Measurements from ENCODE around the gene ZC3H7B.
"Not testable (repeated sequence)": the region's sequence is repeated elsewhere in the genome, so short reads cannot be mapped to it uniquely, and the experiment has no call there.

Gene ZC3H7B, protein sequence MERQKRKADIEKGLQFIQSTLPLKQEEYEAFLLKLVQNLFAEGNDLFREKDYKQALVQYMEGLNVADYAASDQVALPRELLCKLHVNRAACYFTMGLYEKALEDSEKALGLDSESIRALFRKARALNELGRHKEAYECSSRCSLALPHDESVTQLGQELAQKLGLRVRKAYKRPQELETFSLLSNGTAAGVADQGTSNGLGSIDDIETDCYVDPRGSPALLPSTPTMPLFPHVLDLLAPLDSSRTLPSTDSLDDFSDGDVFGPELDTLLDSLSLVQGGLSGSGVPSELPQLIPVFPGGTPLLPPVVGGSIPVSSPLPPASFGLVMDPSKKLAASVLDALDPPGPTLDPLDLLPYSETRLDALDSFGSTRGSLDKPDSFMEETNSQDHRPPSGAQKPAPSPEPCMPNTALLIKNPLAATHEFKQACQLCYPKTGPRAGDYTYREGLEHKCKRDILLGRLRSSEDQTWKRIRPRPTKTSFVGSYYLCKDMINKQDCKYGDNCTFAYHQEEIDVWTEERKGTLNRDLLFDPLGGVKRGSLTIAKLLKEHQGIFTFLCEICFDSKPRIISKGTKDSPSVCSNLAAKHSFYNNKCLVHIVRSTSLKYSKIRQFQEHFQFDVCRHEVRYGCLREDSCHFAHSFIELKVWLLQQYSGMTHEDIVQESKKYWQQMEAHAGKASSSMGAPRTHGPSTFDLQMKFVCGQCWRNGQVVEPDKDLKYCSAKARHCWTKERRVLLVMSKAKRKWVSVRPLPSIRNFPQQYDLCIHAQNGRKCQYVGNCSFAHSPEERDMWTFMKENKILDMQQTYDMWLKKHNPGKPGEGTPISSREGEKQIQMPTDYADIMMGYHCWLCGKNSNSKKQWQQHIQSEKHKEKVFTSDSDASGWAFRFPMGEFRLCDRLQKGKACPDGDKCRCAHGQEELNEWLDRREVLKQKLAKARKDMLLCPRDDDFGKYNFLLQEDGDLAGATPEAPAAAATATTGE

DNA sequence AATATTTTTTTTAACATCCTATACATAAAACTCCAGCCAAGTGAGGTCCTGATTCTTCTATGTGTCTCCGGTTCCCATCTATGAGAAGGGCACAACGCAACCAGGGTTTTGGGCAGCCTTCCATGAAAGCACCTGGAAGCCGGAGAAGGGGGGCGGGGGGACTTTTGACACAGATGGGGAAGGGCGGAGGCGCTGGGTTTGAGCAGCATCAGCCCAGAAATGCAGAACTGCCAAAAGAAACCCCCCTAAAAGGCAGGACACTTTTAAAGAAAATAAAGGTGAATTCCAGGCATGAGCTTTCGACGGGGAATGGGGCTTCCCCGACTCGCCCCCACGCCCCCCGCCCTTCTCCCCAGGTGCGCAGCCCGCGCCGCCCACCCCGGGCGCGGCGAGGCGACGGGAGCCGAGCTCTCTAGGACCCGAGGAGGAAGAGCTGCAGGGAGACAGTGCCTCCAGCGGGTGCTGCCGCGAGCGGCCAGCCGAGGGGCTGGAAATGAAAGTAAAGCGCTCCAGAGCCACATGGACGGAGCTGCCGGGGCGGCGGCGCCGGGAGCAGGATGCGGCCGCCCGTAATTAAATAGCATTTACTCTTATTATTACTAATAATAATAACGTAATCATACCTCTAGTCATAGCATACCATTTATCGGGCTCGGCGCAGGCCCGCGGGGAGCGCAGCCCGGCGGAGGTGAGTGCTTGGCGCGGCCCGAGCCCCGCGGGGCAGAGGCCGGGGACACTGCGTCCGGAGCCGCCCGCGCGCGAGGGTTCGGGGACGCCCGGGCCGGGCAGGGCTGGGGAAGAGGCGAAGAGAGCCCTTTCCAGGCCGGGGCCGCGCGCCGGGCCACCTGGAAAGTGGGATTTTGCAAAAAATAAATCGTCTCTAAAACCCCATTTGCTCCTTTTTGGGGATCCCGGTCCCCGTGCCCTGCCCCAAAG, at the start of gene ZC3H7B:
Gene ZC3H7B (plus strand): TSS at position 441 of the 936 bp plus-strand sequence. CDS start 19,136 bp downstream, outside the sequence.
- peak; percentile 86 for DNase-seq (ENCODE audit: low spot score)

DNA sequence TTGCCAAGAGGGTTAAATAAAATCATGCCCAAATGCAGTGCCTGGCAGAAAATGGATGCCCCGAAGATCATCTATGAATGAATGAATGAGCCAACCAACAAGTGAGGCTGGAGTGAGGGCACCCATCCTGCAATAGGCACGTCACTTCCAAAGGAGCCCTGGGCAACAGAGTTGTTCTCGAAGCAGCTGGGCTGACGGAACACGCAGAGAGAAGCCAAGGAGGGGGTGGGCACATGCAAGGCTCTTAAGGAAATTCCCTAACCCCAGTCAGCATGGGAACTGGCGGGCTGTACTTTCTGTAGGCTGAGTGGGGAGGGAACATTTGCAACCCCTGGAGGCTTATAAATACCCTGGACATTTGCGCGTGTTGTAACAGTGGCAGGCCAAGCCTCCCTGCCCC, 49.0 kb upstream of the ZC3H7B start:
- DNase-seq (ENCODE audit: low spot score): no peak

DNA sequence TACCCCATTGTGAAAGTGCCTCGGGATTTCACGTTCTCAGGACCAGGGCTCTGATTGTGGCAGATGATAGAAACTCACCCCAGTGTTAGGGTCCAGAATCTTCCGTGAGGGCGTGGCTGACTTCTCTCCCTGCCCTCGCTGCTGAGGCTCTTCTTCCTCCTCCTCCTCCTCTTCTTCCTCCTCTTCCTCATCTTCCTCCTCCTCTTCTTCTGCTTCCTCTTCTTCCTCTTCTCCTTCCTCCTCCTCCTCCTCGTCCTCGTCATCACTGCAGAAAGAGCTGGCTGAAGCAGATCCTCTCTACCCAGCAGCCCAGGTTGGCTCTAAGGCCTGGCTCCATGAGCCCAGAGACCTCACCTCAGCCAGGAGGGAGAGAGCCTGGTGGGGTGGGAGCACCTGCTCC, 47.1 kb upstream of the ZC3H7B start:
- no peak for DNase-seq (ENCODE audit: low spot score)

DNA sequence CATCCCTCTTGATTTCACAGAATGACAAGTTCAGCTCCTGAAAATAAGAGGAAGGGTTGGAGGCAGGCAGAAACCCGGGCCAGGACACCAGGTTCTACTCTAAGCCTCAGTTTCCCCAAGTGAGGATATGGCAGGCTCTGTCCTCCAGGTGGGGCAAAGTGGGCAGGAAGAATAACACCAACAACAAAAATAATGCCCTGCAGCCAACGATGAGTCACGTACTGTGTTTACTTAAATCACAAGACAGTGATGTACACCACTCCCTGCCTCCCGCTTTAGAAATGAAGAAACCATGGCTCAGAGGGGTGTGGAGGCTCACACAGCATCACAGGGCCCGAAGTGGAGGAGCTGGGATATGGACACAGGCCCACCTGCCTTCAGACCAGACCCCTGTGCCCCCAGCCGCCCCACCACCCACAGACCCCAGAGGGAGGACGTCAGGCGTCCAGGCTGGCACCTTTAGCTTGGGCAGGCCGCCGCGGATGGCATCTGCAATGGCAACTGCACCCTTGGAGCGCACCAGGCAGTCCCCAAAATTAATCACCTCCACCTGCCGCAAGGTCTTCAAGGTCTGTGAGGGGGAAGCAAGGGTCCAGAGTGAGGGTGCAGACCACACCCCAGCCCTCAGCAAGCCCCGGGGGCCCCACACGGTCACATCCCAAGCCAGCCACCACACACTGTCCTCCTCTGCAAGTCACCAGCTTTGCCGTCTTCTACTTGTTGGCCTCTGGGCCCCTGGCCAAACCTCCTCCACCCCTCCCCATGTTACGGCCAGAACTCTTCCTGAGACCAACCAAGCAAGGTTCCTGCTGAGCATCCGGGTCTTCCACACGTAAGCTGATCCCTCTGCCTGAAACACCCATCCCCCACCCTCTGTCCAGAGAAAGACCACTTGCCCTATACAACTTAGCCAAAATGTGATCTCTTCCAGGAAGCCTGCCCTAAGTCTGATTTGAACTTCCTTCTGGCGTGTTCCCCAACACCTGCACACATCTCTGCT, 44.8 kb upstream of the ZC3H7B start:
- DNase-seq (ENCODE audit: low spot score): no peak

DNA sequence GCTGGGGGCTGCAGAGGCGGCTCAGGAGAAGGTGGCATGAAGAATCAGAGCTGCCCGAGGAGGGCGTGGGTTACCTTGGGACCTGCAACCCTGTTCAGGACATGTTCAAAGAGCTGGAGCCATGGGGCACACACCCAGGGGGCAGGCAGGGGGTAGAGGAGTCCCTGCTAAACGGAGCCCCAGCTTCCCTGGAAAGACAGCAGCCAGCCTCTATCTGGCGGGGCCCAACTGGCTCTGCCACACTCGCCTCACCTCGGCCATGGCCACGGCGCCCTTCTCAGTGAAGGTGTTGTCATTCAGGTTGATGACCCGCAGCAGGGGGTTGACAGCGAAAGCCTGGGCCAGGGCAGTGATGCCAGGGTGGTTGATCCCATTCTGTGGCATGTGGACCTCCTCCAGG, 43.6 kb upstream of the ZC3H7B start:
- DNase-seq (ENCODE audit: low spot score): no peak

DNA sequence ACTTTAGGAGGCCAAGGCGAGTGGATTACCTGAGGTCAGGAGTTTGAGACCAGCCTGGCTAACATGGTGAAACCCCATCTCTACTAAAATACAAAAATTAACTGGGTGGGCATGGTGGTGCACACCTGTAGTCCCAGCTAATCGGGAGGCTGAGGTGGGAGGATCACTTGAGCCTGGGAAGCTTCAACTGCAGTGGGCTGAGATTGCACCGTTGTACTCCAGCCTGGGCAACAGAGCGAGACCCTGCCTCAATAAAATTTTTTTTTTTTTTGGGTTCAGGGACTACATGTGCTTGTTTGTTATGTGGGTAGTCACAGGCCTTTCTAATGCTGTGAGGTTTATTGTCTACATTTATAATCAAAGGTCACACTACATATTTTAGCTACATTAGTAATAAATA, 41.6 kb upstream of the ZC3H7B start:
- DNase-seq (ENCODE audit: low spot score): not testable (repeated sequence)

DNA sequence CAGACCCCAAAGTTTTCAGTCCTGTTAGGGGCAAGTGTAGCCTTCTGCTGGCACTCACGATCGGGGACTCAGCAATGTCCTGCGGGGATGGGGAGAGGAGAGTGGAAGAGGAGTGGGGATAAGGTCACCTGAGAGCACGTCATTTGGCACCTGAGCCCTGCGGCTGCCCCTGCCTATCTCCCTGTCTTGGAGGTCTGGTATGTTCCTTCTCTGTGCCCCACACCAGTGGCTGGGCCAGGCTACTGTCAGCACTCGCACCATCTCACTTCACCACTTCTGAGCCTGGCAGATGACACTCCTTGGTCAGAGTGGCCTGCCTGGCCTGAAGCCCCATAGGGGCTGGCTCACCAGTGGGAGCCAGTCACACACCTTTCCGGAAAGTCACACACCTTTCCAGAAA, 40.5 kb upstream of the ZC3H7B start:
- no peak for DNase-seq (ENCODE audit: low spot score)

DNA sequence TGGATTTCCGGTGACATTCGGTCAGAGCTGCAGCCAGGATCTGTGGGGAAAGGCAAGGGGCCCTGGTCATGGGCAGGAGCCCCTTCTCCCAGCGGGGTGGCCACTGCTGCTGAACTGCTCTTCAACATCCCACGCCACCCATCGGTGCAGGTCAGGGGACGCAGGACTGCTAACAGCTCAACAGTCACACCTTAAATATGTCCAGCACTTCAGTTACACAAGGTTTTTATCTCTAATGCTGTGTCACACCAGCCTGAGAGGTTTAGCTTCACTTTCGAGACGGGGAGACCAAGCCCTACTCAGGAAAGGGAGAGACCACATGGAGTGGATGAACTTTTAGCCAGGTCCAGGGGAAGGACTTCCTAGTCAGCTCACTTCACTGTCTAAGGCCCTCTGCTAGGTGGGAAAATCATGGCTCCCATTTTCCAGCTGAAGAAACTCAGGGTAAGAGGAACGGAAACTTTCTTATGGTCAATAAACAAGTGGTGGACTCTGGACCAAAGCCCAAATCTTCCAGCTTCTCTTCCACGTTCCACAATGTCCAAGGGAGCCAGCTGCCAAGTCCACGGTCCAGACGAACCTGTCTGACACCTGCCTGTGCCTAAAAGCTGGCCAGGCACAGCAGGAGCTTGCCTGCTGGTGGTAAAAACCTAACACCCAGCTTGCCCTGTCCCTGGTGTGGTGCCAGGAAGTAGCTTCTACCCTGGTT, 39.6 kb upstream of the ZC3H7B start:
- no peak for DNase-seq (ENCODE audit: low spot score)

DNA sequence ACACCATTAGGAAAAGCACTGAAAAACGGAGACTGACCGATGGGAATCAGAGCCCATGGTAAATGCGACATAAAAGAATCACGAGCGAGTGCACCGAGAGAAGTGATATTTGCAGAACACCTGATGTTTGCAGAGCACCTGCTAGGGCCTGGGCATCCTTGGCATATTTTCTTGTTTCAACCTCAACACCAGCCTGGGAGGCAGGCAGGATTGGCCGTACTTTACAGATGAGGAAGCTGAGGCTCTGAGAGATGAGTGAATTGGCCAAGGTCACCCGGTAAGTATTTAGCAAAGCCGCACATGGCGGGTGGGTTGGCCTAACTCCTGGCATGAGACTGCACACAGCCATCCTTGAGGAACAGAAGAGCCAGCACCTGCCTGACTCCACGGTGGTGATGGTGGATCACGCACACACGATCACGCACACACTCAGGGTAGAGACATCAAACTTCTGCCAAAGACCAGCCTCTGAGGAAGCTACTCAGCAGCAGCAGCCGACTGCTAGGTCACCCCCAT, 39.0 kb upstream of the ZC3H7B start:
- no peak for DNase-seq (ENCODE audit: low spot score)

DNA sequence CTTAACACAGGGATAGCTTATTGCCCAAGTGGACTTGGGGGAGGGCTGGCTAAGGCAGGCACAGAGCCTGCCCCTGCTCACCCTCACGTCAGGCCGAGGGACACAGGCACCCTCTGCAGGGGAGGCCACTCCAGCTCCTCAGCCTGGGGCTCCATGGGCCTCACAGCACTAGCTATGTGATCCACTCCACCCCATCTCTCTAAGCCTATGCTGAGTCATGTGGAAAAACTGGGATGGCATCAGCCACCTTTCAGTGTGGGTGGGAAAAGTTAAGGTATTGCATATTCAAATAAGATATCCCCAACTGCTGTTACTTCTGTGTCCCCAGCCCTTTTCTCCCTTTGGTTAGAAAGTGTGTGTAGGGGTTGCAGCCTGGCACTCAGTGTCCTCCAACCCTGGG, 37.6 kb upstream of the ZC3H7B start:
- DNase-seq (ENCODE audit: low spot score): no peak

DNA sequence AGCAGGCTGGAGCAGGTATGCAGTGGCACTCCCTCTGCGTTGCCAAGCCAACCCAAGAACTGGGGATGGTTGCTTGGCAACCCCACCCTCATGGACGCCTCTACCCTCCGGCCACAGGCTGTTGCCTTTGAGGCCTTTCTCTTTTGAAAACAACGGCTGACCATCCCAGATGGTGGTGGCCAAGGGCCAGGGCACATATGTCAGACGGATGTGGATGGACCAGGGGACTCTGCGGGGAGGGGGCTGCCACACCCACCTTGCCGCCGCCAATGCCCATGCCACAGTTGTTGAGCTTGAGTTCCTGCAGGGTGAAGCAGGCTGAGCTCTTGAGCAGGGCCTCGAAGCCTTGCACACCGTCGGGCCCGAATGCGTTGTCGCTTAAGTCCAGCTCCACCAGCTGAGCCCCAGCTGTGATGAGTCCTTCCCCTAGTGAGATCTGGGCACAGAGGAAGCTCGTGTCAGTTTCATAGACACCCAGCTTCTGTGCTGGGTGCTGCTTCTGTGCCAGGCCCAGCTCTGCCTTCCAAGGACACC, 36.9 kb upstream of the ZC3H7B start:
- no peak for DNase-seq (ENCODE audit: low spot score)

DNA sequence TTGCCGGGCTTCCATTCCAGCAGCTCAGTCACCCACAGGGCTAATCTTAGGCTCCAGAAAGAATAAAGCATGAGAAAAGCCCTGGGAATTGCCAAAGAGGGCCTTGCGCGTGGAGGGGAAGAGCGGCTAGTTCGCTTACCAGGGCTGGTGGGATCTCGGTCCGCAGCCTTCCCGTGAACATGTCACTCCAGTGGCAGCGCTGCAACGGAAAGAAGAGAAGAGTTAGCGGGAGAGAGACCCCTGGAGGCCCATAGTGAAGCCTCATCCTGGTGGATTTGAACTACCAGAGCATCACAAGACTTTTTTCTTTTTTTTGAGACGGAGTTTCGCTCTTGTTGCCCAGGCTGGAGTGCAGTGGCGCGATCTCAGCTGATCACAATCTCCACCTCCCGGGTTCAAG, 33.4 kb upstream of the ZC3H7B start:
- DNase-seq (ENCODE audit: low spot score): no peak

DNA sequence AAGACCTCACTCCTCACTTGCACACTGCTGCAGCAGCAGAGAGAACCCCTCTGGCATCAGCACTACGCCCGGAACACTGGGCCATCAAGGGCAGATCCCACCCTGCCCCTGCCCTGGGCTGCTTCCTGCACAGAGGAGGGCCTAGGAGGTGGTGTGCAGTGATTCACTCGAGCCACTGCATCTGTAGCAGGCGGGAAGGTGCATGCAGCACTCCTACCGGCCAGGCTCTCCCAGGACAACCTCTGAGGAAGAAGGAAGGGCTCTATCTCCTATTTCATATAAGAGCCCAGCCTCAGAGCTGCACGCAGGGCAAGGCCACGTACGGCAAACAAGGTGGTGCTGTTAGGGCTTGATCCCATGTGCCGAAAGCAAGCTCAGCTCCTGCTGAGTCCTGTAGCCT, 29.5 kb upstream of the ZC3H7B start:
- DNase-seq (ENCODE audit: low spot score): no peak

DNA sequence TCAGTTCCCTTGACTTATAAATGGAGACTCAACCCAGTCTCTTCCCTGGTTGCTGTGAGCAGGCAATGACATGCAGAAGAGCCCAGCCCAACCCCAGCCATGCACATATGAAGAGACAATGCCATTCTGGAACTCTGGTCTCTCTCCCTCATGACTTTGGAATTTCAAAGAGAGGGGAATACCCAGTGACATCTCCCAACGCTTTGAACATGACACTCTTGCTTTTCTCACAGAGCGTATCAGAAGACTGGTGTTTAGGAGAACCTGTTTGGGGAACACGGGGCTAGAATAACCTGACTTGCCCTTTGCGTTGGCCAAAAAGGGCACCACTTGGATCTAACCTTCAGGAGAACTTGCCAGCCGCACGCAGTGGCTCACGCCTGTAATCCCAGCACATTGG, 28.2 kb upstream of the ZC3H7B start:
- DNase-seq (ENCODE audit: low spot score): no peak

DNA sequence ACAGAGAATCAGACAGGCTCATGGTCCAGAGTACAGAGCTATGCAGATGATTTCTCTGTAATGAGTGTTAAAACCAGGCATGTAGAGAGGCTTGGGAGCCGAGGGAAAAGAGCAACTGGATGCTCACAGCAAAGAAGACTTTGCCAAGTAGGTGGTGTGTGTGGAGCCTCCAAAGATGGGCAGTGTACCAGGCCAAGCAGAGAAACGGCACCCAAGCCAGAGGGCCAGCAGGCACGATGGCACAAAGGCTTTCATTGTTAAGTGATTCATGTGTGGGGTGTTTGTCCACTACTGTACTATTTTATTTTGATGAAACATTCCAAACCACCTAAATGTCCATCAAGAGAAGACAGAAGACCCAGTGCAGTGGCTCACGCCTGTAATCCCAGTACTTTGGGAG, 26.5 kb upstream of the ZC3H7B start:
- no peak for DNase-seq (ENCODE audit: low spot score)

DNA sequence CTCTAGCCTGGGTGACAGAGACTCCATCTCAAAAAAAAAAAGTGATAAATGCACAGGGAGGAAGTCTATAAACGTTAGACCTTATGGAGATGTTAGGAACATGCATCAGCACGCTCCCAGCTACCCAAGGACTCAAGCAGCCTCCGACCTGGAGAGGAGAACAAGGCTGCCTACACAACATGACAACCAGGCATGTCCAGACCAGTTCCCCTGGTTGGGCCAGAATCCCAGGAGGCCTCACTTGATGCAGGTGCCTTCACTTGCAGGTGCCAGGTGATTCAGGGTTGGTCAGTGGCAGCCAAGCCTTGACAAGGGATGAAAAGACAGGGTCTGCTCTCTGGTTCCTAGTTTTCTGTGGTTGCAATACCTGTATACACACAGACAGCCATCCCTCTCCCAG, 21.3 kb upstream of the ZC3H7B start:
- DNase-seq (ENCODE audit: low spot score): no peak

DNA sequence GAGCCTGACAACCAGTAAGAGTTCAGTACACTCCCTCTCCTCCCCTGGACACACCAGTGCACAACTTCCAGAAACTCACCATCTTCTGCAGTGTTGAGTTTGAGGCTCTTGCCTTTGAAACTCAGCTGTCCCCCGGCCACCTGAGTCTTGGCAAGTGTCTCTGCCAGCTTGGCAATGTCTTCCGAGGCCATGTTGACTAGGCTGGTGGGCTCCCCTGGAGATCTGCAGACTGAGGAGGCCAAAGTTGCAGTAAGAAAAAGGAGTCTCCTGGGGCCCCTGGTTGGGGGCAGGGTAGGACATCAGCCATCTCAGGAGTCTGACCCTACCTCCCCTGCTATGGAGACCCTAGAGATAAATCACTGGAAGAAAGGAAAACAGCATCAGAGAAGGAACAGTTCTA, 20.5 kb upstream of the ZC3H7B start:
- no peak for DNase-seq (ENCODE audit: low spot score)

DNA sequence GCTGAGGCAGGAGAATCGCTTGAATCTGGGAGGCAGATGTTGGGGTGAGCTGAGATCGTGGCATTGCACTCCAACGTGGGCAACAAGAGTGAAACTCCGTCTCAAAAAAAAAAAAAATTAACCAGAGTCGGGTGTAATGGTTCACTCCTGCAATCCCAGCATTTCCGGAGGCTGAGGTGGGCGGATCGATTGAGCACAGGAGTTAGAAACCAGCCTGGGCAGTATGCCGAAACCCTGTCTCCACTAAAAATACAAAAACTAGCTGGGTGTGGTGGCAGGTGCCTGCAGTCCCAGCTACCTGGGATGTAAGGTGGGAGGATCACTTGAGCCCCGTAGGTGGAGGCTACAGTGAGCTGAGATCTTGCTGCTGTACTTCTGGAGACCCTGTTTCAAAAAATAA, 16.9 kb upstream of the ZC3H7B start:
- no peak for DNase-seq (ENCODE audit: low spot score)

DNA sequence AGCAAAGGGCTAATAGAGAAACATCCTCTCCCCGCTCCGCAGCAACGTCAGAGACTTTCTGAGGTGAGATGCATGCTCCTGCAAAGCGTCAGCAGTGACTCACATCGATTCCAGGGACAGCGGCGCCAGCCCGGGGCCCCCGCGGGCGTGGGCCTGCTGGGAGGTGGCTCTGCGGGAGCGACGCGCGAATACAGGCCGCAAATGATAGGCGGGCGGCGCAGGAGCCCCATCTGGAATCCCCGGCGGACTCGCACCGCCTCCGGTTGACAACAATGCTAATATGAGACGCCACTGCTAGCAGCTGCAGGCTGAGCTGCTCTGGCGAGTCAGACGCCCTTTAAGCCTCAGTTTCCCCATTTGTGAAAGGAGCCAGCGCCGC, 15.9 kb upstream of the ZC3H7B start:
- peak; percentile 84 for DNase-seq (ENCODE audit: low spot score)
